Measurements from ENCODE around the gene NTN1. TPM values are rescaled to one million over a fixed set of nuclear protein-coding genes. Genes with fewer than 3 reads are reported as not detected.

NTN1 gene
- total RNA-seq (2021) (17.7 and 24.5 TPM in 2 replicates), Bru-seq, nascent RNA (percentile 53 among the genes with signal in this experiment), BruChase-seq, experiment 1, labeled RNA remaining after a 2-hour chase (percentile 58 among the genes with signal in this experiment), BruChase-seq, experiment 2, labeled RNA remaining after a 6-hour chase (percentile 50 among the genes with signal in this experiment)
- long read RNA-seq, partial matches to known transcripts, result 2 of 11 reads
- long read RNA-seq, other reads (novel, unspliced or antisense), result 9 of 11 reads

GRCh38 chr17:9021158-9021991 is at the start of gene NTN1:
NTN1 (plus strand) TSS chr17:9021510; CDS start chr17:9022374, 864 bp downstream.
- Histone ChIP-seq H3K4me2 (peak within 1 kb of the TSS; percentile 72), H3K79me2 (ENCODE audit: low read depth) (no peaks in the 10 kb centered on the region), H3K4me1 (replicated peaks; ENCODE audit: insufficient read depth) (peaks cover 17% of the 10 kb centered on the region), H3K4me3 (peak within 1 kb of the TSS; percentile 55; the same call in 1 of the 2 replicates), H2AFZ (peak within 1 kb of the TSS; percentile 79), H3K9me3 (ENCODE audit: insufficient read depth, low read depth) (no peaks in the 10 kb centered on the region), H3K27ac (no peak within 1 kb of the TSS), H3K36me3 (ENCODE audit: low read depth) (no peaks in the 10 kb centered on the region), H4K20me1 (ENCODE audit: insufficient read depth) (no peaks in the 10 kb centered on the region), H3F3A (ENCODE audit: insufficient read depth, low read depth) (peaks cover 13% of the 10 kb centered on the region; the same call in 1 of the 2 replicates), H3K9me2 (ENCODE audit: insufficient read depth) (no peaks in the 10 kb centered on the region), H3K27me3 (ENCODE audit: insufficient read depth, low read depth) (no peaks in the 10 kb centered on the region)
- ChIA-PET CTCF (no interaction called here), POLR2A (ENCODE audit: unreplicated experiment) (interaction anchor here (0.6 to 0.8 kb wide), 2 partner anchors 29 to 1597 kb away, joined by 3 to 4 read pairs; no protein-coding TSS in a partner anchor)
- intact Hi-C loops (cut with micrococcal nuclease; ENCODE audit: unreplicated experiment), result loop anchor here (5.0 kb wide), 1 partner anchor 51 kb away; no protein-coding TSS in a partner anchor
- BruUV-seq (replicated peaks), result no TSS peak
- DNase-seq, result peak in 1 of 2 experiments; percentile 76
- TF ChIP-seq EZH2 (IDR thresholded peaks at IDR 0.05; ENCODE audit: low read depth) (no peak), CTCF (conservative IDR thresholded peaks at IDR 0.05) (no peak)

GRCh38 chr17:8975091-8975725 is 46.1 kb upstream of the NTN1 start:
- ChIA-PET POLR2A (ENCODE audit: unreplicated experiment) (no interaction called here), CTCF (interaction anchor here (0.6 kb wide), 1 partner anchor 1408 kb away, joined by 9 read pairs; no protein-coding TSS in a partner anchor)
- H3K9me2 ChIP-seq (ENCODE audit: insufficient read depth), result no peaks in the 10 kb centered on the region
- TF ChIP-seq EZH2 (IDR thresholded peaks at IDR 0.05; ENCODE audit: low read depth), result no peak
- no peak for TF ChIP-seq CTCF (conservative IDR thresholded peaks at IDR 0.05)
- no peak overlapping the region for H2AFZ ChIP-seq
- H3K9me3 ChIP-seq (ENCODE audit: insufficient read depth, low read depth), result no peaks in the 10 kb centered on the region
- BruUV-seq (replicated peaks), result no TSS peak
- H3K27ac ChIP-seq, result no peak overlapping the region
- H3K36me3 ChIP-seq (ENCODE audit: low read depth), result no peaks in the 10 kb centered on the region
- H3K4me2 ChIP-seq, result no peak overlapping the region
- H3K27me3 ChIP-seq (ENCODE audit: insufficient read depth, low read depth), result no peaks in the 10 kb centered on the region
- no peaks in the 10 kb centered on the region for H4K20me1 ChIP-seq (ENCODE audit: insufficient read depth)
- intact Hi-C loops (cut with micrococcal nuclease; ENCODE audit: unreplicated experiment), result no loop called here
- no peaks in the 10 kb centered on the region for H3K79me2 ChIP-seq (ENCODE audit: low read depth)
- H3F3A ChIP-seq (ENCODE audit: insufficient read depth, low read depth), result no peaks in the 10 kb centered on the region
- no peak overlapping the region for H3K4me3 ChIP-seq
- DNase-seq, result no peak
- H3K4me1 ChIP-seq (replicated peaks; ENCODE audit: insufficient read depth), result no peaks in the 10 kb centered on the region

- Histone ChIP-seq H3F3A (ENCODE audit: insufficient read depth, low read depth) (no peaks in the 10 kb centered on the region), H4K20me1 (ENCODE audit: insufficient read depth) (no peaks in the 10 kb centered on the region), H3K9me3 (ENCODE audit: insufficient read depth, low read depth) (no peaks in the 10 kb centered on the region), H2AFZ (no peak overlapping the region), H3K79me2 (ENCODE audit: low read depth) (no peaks in the 10 kb centered on the region), H3K9me2 (ENCODE audit: insufficient read depth) (no peaks in the 10 kb centered on the region), H3K36me3 (ENCODE audit: low read depth) (no peaks in the 10 kb centered on the region), H3K27me3 (ENCODE audit: insufficient read depth, low read depth) (no peaks in the 10 kb centered on the region), H3K4me1 (replicated peaks; ENCODE audit: insufficient read depth) (no peaks in the 10 kb centered on the region), H3K4me2 (no peak overlapping the region), H3K4me3 (no peak overlapping the region), H3K27ac (no peak overlapping the region)
- no TSS peak for BruUV-seq (replicated peaks)
- TF ChIP-seq EZH2 (IDR thresholded peaks at IDR 0.05; ENCODE audit: low read depth) (no peak), CTCF (conservative IDR thresholded peaks at IDR 0.05) (no peak)
- POLR2A ChIA-PET (ENCODE audit: unreplicated experiment), result no interaction called here
- intact Hi-C loops (cut with micrococcal nuclease; ENCODE audit: unreplicated experiment), result loop anchor here (1.0 kb wide), 1 partner anchor 17 kb away; no protein-coding TSS in a partner anchor
- DNase-seq, result no peak
- CTCF ChIA-PET, result no interaction called here
These were observed 44.7 kb upstream of the NTN1 start for GRCh38 chr17:8976638-8977037.

All from PC-9 (cell line).